Mucosa of descending colon (tissue), 3 donors: ENCODE results near the gene ZDHHC7. TPM values are rescaled to one million over a fixed set of nuclear protein-coding genes. Genes with fewer than 3 reads are reported as not detected.

ENCODE experiments used
- ATAC-seq: fragments of 200-7000 bp; cut with Tn5 transposase; one replicate; pipeline ENCODE4 v1.9.1; 2020; ENCODE audit warnings: mild to moderate bottlenecking, moderate library complexity
- DNase-seq, 3 donors: peaks; one replicate each; pipeline ENCODE4 v3.0.0-alpha.2; 2020
- H3K36me3 ChIP-seq: fragments of 200-600 bp; one replicate; pipeline ENCODE4 v1.8.0; 2021; ENCODE audit warnings: low read depth, mild to moderate bottlenecking
- H3K4me1 ChIP-seq: fragments of 200-600 bp; one replicate; pipeline ENCODE4 v1.8.0; 2021; ENCODE audit warnings: low read depth, mild to moderate bottlenecking
- H3K4me3 ChIP-seq: fragments of 200-600 bp; one replicate; pipeline ENCODE4 v1.8.0; 2021; ENCODE audit warnings: mild to moderate bottlenecking
- H3K9me3 ChIP-seq: fragments of 200-600 bp; one replicate; pipeline ENCODE4 v1.8.0; 2021; ENCODE audit warnings: mild to moderate bottlenecking
- intact Hi-C, 2 donors: fragments of 100-400 bp; cut with DNase I in 1 of 2; cut with micrococcal nuclease in 1 of 2; formaldehyde crosslinking; loops; one replicate each; pipeline versions ENCODE4 v1.11.0 to v1.11.1; 2022; cut with DNase I, micrococcal nuclease
- total RNA-seq, 3 donors: library from RNA; stranded (reverse); fragmentation: NEBNext Ultra II Directional in 2 of 3; extraction: Animal tissue kit (Norgen Biotek cat#: 25700) in 2 of 3; gene quantifications; one replicate each; pipeline versions ENCODE4 v1.2.1 to v1.2.4, GENCODE V29; 2021 to 2023
- TF ChIP-seq, protein P1 (sequence below): fragments of 200-600 bp; IDR thresholded peaks from one replicate; pipeline ENCODE4 v1.8.0; 2022; ENCODE audit warnings: antibody characterized with exemption, mild to moderate bottlenecking
- donor health status: DM: no; HTN: no; CAD: no; lungs with moderate emphysema.
- donor health status: DM: no; HTN: no; CAD: no.
- donor health status: DM: no; HTN: yes; CAD: no.

Gene ZDHHC7
- total RNA-seq, 3 donors from 2014 or later = 69.8 to 96.1 (median 78.7) TPM

DNA sequence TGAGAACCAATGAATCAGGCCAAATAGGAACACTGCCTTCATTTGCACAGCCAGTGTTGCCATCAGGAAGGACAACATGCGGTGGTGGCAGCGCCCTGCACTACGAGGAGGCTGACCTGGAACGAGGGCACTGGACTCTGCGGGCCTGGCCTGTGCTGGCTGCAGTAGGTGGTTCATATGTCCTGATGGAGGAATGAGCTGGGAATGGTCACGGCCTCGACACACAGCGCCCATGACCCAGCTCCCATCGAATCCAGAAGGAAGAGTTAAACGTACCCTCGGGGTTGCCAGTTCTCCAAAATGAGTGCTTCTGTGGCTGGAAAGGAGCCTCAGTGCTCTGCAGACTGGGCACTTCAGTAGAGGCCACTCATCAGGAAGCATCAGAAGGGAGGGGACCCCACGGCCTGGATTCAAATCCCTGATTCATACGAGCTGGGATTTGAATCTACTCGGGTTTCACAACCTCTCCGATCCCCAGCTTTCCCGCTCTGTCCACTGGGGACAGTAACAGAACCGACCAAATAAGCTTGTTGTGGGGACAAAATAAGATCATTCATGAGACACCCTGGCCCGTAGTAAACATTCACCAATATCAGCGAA is 85.5 kb downstream of the ZDHHC7 start:
- ATAC-seq = no peak
- peak in 1 of 3 donors; percentile 37 for DNase-seq

DNA sequence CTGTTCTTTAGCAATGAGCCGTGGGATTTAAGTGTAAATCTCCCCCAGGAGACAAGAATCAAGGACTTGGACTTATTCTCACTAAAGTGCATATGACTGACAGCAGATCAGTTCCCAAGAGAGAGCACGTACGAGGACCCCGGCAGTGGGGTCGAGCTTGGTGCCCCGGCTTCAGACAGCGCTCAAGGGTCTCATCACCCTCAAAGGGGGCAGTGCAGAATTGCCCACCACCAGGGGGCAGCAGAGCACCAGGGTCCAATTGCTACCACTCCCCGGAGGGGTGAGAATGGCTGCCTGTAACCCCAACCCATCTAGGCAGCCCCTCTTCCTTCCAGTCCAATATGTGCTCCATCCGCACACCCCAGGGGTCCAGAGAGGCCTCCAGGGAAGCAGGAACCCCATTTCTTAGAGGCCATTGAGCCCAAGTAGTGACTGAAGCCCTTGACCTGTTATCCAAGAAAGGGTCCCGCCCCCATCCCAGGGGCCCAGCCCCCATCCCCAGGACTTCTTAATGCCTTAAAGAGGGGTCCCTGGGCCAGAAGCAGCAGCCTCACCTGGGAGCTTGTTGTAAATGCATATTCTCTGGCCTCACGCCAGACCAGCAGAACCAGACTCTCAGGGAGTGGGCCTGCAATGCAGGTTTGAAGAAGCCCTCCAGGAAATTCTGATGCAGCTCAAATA is 86.1 kb downstream of the ZDHHC7 start:
- intact Hi-C loops = no loop called here
- DNase-seq = peak; percentile 59 to 83 (median 80)
- TF ChIP-seq, protein P1, sequence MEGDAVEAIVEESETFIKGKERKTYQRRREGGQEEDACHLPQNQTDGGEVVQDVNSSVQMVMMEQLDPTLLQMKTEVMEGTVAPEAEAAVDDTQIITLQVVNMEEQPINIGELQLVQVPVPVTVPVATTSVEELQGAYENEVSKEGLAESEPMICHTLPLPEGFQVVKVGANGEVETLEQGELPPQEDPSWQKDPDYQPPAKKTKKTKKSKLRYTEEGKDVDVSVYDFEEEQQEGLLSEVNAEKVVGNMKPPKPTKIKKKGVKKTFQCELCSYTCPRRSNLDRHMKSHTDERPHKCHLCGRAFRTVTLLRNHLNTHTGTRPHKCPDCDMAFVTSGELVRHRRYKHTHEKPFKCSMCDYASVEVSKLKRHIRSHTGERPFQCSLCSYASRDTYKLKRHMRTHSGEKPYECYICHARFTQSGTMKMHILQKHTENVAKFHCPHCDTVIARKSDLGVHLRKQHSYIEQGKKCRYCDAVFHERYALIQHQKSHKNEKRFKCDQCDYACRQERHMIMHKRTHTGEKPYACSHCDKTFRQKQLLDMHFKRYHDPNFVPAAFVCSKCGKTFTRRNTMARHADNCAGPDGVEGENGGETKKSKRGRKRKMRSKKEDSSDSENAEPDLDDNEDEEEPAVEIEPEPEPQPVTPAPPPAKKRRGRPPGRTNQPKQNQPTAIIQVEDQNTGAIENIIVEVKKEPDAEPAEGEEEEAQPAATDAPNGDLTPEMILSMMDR = peak; percentile 83
- H3K9me3 ChIP-seq = no peaks in the 10 kb centered on the region
- H3K4me3 ChIP-seq = no peak overlapping the region
- no peaks in the 10 kb centered on the region for H3K36me3 ChIP-seq
- H3K4me1 ChIP-seq = peaks cover 12% of the 10 kb centered on the region
- peak; percentile 62 for ATAC-seq

More for the DNA sequence above, 85.5 kb downstream of the ZDHHC7 start:
- Histone ChIP-seq H3K9me3 (no peaks in the 10 kb centered on the region), H3K4me3 (no peak overlapping the region), H3K36me3 (no peaks in the 10 kb centered on the region), H3K4me1 (peaks cover 12% of the 10 kb centered on the region)
- TF ChIP-seq, protein P1 = no peak
- intact Hi-C loops = no loop called here

DNA sequence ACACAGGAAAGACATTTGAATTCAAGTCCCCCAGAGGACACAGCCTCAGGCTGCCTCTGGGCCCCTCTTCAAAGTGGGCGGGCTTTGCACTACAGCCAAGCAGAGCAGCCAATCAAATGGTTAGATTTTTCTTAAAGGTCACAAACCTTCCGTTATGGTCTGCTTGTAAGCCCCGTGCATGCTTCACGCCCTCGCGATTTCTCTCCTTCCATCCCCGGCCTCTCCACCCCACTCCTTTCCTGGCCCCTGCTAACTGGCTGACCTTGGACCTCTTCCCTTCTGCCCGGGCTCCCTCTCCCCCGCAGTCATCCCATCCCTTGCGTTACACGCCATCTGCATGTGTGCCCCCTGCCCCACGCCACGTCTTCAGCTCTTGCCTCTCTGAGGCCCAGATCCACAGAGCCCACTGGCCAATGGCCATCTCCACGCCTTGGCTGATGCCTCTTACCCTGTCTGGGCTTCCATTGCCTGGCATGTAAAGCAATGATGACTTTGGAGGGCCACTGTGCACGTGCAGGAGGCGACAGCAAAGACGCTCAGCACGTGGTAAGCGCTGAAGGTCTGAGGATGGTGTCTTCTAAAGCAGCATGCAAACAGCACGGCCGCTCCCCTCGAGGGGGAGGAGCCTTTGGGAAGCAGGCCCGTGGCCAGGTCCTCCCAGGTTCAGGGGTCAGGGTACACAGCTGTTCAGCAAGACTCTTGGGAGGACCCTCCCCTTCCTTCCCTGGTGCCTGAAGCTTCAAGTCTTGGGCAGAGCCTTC is 86.8 kb downstream of the ZDHHC7 start:
- H3K36me3 ChIP-seq = no peaks in the 10 kb centered on the region
- peak in 2 of 3 donors; percentile 65 to 67 for DNase-seq
- H3K9me3 ChIP-seq = no peaks in the 10 kb centered on the region
- intact Hi-C loops = no loop called here
- peaks cover 12% of the 10 kb centered on the region for H3K4me1 ChIP-seq
- TF ChIP-seq, protein P1 = no peak
- H3K4me3 ChIP-seq = no peak overlapping the region
- ATAC-seq = peak; percentile 61

Other genes with a start within 250 kb of the ZDHHC7 start
- gene CRISPLD2, start 191.6 kb downstream of the ZDHHC7 start, total RNA-seq = 100 to 1,000 TPM in 1 of 3 donors, 10 to 100 TPM in 2; 10.5 to 114 (median 38.7) TPM
- 10 to 100 TPM; 31.9 to 36.5 (median 33.5) TPM for gene KIAA0513, start 16.3 kb upstream of the ZDHHC7 start, total RNA-seq
- gene CIBAR2, start 100.9 kb upstream of the ZDHHC7 start, total RNA-seq = not detected